Smooth muscle cell of the coronary artery (primary cell): ENCODE data around the gene PIGA. TPM values are rescaled to one million over a fixed set of nuclear protein-coding genes. Genes with fewer than 3 reads are reported as not detected.

ENCODE experiments used
- total RNA-seq: library from RNA; depleted of rRNA; stranded (reverse); fragments of >200 nt; gene quantifications from 2 replicates; pipeline ENCODE4 v1.2.3, GENCODE V29; 2014; ENCODE audit warnings: low replicate concordance

Gene PIGA
- total RNA-seq, result 5.7 and 7.6 TPM in 2 replicates

GRCh38 chrX:15335135-15336022, at the start of gene PIGA:
PIGA (minus strand) TSS chrX:15335523; CDS start chrX:15331930, 3,593 bp downstream.

GRCh38 chrX:15384304-15384703, 49.0 kb upstream of the PIGA start, which contains the start of gene VEGFD:
VEGFD (minus strand) TSS chrX:15384413; CDS start chrX:15383946, 467 bp downstream.

GRCh38 chrX:15315509-15315908, 19.8 kb downstream of the PIGA start, which contains the start of gene ASB11:
ASB11 (minus strand) TSS chrX:15315640; CDS start chrX:15315605, 35 bp downstream.

GRCh38 chrX:15269618-15270521, 65.5 kb downstream of the PIGA start, which contains the start of gene ASB9:
ASB9 (minus strand) TSS chrX:15270083; CDS start chrX:15269874, 209 bp downstream.

Other genes with a start within 250 kb of the PIGA start
- not detected in 2 replicates for gene ASB9, start 65.4 kb downstream of the PIGA start, total RNA-seq
- gene ASB11, start 19.9 kb downstream of the PIGA start, total RNA-seq, result 0.23 TPM in 1 of 2 replicates, not detected in the other
- gene VEGFD, start 48.9 kb upstream of the PIGA start, total RNA-seq, result under 0.01 and 0.08 TPM in 2 replicates
- 1.8 and 12.3 TPM in 2 replicates for gene PIR, start 157.8 kb upstream of the PIGA start, total RNA-seq
- gene BMX, start 165.3 kb upstream of the PIGA start, total RNA-seq, result 0.12 and 0.53 TPM in 2 replicates